Ammon's horn (tissue), 1 donor: ENCODE data around the gene YIPF3.
"Not testable (repeated sequence)": the region's sequence is repeated elsewhere in the genome, so short reads cannot be mapped to it uniquely, and the experiment has no call there.

ENCODE experiments used
- DNase-seq: peaks from one replicate; pipeline ENCODE4 v3.0.0-alpha.2; 2016; ENCODE audit warnings: low spot score

The YIPF3 gene

DNA sequence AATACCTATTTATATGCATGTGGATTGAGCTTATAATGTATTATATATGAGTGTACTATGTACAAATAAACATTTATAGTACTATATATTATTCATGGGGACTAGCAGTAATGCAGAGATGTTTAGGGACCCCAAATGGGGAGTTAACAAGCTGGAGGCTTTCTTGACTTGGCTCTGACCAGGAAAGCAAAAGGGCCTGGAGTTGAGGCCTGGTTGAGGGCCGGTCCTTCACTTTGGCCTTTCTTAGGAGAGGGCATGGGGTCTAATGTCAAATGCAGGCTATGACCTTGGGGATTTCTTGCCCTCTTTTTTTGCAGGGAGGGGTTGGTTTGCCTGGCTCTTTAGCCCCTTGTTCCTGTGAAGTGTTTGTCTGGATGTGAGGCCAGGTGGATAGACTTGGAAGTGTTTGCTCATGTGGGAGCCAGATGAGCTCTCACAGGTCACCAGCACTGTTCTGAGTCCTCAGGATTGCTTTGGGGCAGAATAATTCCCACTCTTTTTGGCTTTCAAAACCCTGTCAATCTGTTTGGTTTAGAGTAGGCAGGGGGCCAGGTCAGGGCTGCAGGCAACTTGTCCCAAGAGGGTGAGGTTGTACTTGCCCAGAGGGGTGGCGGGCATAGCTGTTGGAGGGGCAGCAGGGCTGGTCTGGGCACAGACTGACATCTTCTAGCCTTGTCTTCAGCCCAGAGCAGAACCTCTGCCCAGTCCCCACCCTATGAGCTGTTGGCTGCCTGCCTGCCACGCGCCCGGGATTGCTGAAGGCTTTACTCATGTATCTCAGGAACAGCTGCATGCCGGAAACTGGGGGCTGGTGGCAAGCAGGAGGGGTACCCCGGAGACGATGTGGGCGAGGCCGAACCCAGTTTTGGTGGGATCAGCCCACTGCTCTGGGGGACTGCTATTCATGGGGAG is 24.7 kb downstream of the YIPF3 start:
- peak; percentile 95 for DNase-seq

GRCh38 chr6:43490523-43490939 is 26.2 kb downstream of the YIPF3 start:
- no peak for DNase-seq

DNA sequence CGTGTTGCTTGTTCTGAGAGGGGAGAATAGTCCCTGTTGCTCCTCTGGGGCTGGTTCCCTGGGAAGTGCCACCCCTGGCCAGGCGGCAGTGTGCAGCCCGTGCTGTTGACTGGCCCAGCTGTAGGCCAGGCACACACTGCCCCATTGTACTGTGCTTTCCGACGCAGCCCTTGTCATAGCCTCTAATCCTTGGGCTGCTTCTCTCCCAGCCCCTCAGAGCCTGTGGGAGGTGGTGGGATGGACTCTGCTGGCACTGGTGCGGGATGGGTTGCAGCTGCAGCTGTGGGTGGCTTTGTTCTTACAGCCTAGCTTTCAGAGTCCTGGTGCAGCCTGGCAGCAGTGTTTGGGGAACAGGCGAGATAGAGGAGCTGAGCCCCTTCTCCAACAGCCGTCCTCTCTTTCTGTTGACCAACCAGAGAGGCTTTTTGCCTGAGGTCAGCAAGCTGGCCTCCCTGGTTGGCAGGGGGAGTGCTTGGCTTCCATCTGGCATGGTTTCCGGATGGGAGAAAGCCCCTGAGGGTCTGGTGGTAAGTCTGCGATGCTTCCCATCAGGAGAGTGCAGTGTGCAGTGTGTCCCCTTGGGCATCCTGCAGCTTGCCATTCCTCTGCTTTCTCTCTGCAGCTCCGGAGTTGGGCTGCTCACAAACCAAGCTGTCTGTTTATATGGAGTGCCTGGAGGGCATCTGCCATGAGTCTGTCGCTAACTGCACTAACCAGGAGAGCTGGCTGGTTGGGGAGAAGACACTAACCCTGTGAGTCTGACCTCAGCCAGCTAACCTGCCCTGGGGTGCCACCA is 27.3 kb downstream of the YIPF3 start:
- peak; percentile 99 for DNase-seq

DNA sequence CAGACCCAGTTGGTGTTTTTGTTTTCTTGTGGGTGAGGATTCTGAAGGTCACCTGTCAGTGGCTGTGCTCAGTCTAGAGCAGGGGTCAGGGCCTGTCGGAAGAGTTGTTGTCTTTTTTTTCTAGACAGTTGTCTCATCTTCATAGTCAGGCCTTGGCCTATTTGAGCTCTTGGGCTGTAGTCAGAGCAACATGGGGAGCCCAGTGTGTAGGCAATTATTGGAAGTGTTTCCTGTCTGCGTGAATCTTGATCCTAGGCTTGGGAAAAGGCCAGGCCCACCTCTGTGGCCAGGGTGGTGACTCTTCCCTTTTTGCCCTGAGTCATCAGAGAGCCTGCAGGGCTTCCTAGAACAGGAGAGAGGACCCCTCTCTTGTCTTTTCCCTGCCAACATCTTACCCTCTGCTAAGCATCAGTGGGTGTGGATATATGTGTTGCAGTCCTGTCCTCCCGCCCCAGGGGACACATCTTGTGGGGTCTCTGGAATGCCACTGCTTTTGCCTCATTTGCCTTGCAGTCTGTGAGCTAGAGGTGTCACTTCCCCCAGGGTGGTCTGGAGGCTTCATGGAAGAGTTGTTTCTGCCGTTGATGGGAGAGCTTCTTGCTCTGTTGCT is 28.0 kb downstream of the YIPF3 start:
- no peak for DNase-seq

- no peak for DNase-seq
Observed at GRCh38 chr6:43481591-43482236, 35.0 kb downstream of the YIPF3 start.

GRCh38 chr6:43481075-43481474 is 35.7 kb downstream of the YIPF3 start:
- no peak for DNase-seq

- no peak for DNase-seq
Observed at GRCh38 chr6:43478008-43478372, 38.7 kb downstream of the YIPF3 start.

DNA sequence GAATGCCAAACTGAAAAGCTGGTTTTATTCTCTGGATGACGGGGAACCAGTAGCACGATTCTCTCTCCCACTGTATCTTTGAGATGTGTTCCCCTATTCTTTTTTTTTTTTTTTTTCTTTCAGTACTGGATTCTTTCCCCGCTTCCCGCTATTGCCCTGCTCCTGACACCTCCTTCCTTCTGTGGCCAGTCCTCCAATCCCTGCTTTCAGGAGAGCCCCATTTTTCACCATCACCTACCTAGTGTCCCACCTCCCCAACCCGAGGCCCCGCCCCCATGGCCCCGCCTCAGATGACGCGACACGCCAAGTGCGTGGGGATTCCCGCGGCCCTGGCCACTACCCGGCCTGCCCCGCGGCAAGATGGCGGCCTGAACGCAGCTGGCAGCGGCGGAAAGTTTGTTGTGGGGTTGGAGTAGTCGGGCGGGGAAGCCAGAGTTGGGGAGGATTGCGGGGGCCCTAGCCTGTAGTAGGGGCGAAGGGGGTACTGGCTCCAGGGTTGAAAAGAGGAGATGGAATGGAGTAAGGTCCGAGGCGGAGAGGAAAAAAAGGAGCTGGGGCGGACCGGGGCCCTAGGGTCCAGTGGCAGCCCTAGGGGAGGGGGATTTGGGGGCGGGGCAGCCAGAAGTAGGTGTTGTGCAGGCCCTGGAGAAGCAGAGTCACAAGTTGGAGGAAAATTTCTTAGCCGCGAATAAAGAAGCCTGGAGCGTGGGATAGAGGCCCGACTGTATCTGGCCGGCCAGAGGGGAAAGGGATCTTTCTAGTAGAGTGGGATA is 39.3 kb downstream of the YIPF3 start, which contains the start of gene TJAP1:
Gene TJAP1 (plus strand): TSS at position 336 of the 773 bp plus-strand sequence. CDS start 21,432 bp downstream, outside the sequence.
- peak; percentile 93 for DNase-seq

- DNase-seq, result no peak
Observed at GRCh38 chr6:43476746-43477145, 40.0 kb downstream of the YIPF3 start.

GRCh38 chr6:43475516-43475915 is 41.2 kb downstream of the YIPF3 start:
- no peak for DNase-seq

- DNase-seq, result no peak
Observed at GRCh38 chr6:43472515-43472914, 44.2 kb downstream of the YIPF3 start.

DNA sequence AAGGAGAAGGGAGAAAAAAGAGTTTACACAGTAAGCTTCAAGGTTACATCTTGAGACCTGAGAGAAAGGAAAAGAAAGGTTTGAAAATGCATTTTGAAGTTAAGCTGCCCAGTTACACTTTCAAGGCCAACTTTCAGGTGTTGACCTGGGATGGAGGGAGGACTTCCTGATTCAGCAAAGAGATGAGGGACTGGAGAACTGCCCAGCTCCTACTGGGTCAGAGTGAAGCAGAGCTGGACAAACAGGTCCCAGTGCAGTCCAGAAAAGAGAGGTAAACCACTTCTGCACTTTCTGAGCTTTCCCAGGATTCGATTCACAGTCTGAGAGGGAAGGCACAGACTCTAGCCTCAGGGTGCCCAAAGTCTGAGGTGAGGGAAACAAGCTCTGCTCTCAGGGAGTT is 45.3 kb downstream of the YIPF3 start:
- DNase-seq, result no peak

DNA sequence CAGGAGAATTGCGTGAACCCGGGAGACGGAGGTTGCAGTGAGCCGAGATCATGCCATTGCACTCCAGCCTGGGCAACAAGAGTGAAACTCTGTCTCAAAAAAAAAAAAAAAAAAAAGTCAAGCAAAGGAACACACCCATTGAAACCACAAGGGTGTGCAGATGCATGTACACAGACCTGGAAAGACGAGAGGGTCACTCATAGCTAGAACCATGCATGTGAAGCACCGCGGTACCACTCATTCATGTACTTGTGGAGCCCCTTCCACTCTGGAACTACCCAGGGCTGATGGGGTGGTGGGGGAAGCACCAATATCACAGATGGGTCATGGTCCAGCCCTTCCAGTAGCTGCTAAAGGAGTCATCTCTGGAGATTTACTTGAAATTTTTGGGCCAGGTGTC is 46.8 kb downstream of the YIPF3 start:
- DNase-seq, result no peak

DNA sequence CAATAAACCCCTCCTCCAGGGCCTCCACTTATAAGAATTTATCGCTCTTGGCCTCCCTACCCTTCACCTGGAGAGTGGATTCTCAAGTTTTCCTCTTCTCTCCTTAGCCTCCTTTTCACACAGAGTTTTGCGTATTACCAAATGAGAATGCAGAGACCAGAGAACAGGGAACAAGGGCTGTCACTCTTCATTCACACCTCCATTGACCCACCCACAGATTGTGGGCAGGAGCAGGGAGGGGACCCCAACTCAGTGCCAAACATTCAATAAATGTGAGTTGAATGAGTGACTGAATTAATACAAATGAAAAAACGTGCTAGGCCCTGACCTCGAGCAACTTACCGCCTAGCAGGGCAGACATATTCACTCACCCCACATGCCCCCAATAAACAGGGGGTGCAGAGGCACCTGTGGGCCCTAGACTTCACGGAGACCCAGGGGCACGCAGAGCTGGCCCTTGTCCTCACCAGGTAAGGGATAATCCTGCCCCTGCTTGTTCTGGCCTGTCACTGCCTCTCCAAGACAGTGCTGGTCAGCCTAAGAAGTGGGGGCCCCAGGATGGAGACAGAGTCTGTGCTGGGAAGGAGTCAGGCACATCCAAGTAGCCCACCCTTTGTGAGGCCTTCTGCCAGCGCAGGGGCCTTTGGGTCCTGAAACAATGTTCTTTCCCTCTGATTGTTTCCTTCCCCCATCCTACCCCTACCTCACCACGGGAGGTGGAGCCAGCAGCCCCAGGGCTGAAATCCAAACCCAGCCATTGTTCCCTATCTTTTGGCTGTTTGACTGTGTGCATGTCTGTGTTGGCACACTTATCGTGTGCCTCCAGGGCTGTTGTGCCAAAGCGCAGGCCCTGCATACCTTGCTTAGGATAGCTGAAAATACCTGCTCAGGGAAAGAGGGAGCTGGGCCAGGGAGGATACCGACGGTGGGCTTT is 47.7 kb downstream of the YIPF3 start:
- no peak for DNase-seq

- no peak for DNase-seq
Observed at GRCh38 chr6:43468240-43468639, 48.5 kb downstream of the YIPF3 start.

GRCh38 chr6:43467752-43468151 is 49.0 kb downstream of the YIPF3 start:
- DNase-seq, result no peak

GRCh38 chr6:43467265-43467664 is 49.5 kb downstream of the YIPF3 start:
- not testable (repeated sequence) for DNase-seq

GRCh38 chr6:43465948-43466347 is 50.8 kb downstream of the YIPF3 start:
- DNase-seq, result no peak

- no peak for DNase-seq
Observed at GRCh38 chr6:43464337-43464736, 52.4 kb downstream of the YIPF3 start.

DNA sequence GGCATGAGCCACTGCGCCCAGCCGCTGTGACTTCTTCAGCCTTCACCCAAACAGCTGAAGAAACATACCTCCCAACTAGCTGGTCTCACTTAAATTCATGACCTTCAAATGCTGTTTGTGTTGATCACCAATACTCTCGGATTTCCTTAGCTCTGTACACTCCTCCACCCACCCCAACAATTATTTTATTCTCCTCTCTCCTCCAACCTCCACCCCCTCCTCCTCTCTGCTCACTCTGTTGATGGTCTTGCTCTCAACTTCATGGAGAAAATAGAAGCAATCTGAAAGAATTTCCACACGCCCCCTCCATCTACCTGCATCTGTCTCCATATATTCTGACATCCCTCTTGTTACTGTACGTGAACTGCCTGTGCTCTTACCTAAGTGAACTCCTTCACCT is 54.8 kb downstream of the YIPF3 start:
- no peak for DNase-seq
